Stimulated activated effector memory CD8-positive, alpha-beta T cell treated with anti-CD3 and anti-CD28 coated beads, Interleukin-12 subunit alpha, Interleukin-12 subunit beta, amount 100 ng/mL, for 72 hours (primary cell): ENCODE measurements around the gene CD200.

Experiments used
- ATAC-seq: fragments of 150-1000 bp; cut with Tn5 transposase; 2 replicates; pipeline ENCODE4 v1.10.0; 2021
- DNase-seq, 2 donors: peaks; one replicate each; pipeline ENCODE4 v3.0.0; 2021 to 2022; ENCODE audit warnings: low spot score in 2 of 2
- H3K27ac Mint-ChIP-seq: one replicate; pipeline ENCODE4 v1.8.0; 2022; ENCODE audit warnings: mild to moderate bottlenecking, mixed read lengths
- H3K36me3 Mint-ChIP-seq: one replicate; pipeline ENCODE4 v1.8.0; 2022; ENCODE audit warnings: mild to moderate bottlenecking, mixed read lengths
- H3K4me1 Mint-ChIP-seq: one replicate; pipeline ENCODE4 v1.8.0; 2022; ENCODE audit warnings: mixed read lengths
- H3K4me3 Mint-ChIP-seq: one replicate; pipeline ENCODE4 v1.8.0; 2022; ENCODE audit warnings: mild to moderate bottlenecking, mixed read lengths
- H3K9me3 Mint-ChIP-seq: one replicate; pipeline ENCODE4 v1.8.0; 2022; ENCODE audit warnings: mixed read lengths

Gene CD200

GRCh38 chr3:112333002-112333380 is at the start of gene CD200:
TSS of gene CD200 (plus strand) at chr3:112333156. CDS start at chr3:112333213, 57 bp downstream.
- Mint-ChIP-seq H3K9me3 (no peaks in the 10 kb centered on the region), H3K36me3 (no peaks in the 10 kb centered on the region), H3K27ac (peak within 1 kb of the TSS; percentile 40), H3K4me3 (peak within 1 kb of the TSS; percentile 73), H3K4me1 (peaks cover 5% of the 10 kb centered on the region)
- peak; percentile 8 to 64 for DNase-seq
- ATAC-seq: peak; percentile 85

GRCh38 chr3:112289011-112289410 is 43.9 kb upstream of the CD200 start:
- Mint-ChIP-seq H3K36me3 (no peaks in the 10 kb centered on the region), H3K9me3 (no peaks in the 10 kb centered on the region), H3K4me1 (peaks cover 6% of the 10 kb centered on the region), H3K4me3 (no peak overlapping the region), H3K27ac (no peak overlapping the region)
- DNase-seq: no peak
- no peak for ATAC-seq

GRCh38 chr3:112293368-112294321 is 39.3 kb upstream of the CD200 start, which contains the start of gene SLC9C1:
TSS of gene SLC9C1 (minus strand) at chr3:112294216. CDS start at chr3:112286791, 7,425 bp downstream.
- peak; percentile 71 for ATAC-seq
- H3K9me3 Mint-ChIP-seq: no peaks in the 10 kb centered on the region
- H3K27ac Mint-ChIP-seq: peak within 1 kb of the TSS; percentile 57
- H3K4me1 Mint-ChIP-seq: peaks cover 22% of the 10 kb centered on the region
- DNase-seq: peak in 1 of 2 donors; percentile 52
- no peak within 1 kb of the TSS for H3K4me3 Mint-ChIP-seq
- H3K36me3 Mint-ChIP-seq: no peaks in the 10 kb centered on the region

GRCh38 chr3:112297714-112298113 is 35.2 kb upstream of the CD200 start:
- Mint-ChIP-seq H3K27ac (peak overlapping the region; percentile 44), H3K4me3 (peak overlapping the region; percentile 49), H3K9me3 (no peaks in the 10 kb centered on the region), H3K36me3 (no peaks in the 10 kb centered on the region), H3K4me1 (peaks cover 22% of the 10 kb centered on the region)
- no peak for DNase-seq
- ATAC-seq: no peak

- DNase-seq (no peak), ATAC-seq (no peak)
- Mint-ChIP-seq H3K27ac (no peak overlapping the region), H3K4me1 (peaks cover 17% of the 10 kb centered on the region), H3K4me3 (no peak overlapping the region), H3K9me3 (no peaks in the 10 kb centered on the region), H3K36me3 (no peaks in the 10 kb centered on the region)
These were observed 34.2 kb upstream of the CD200 start for GRCh38 chr3:112298781-112299180.

GRCh38 chr3:112302150-112302830 is 30.7 kb upstream of the CD200 start:
- H3K4me1 Mint-ChIP-seq: peaks cover 9% of the 10 kb centered on the region
- H3K9me3 Mint-ChIP-seq: no peaks in the 10 kb centered on the region
- H3K36me3 Mint-ChIP-seq: no peaks in the 10 kb centered on the region
- H3K4me3 Mint-ChIP-seq: no peak overlapping the region
- no peak overlapping the region for H3K27ac Mint-ChIP-seq
- ATAC-seq (no peak), DNase-seq (no peak)

GRCh38 chr3:112302881-112303763 is 29.8 kb upstream of the CD200 start:
- no peak overlapping the region for H3K27ac Mint-ChIP-seq
- DNase-seq (no peak), ATAC-seq (peak; percentile 60)
- no peaks in the 10 kb centered on the region for H3K36me3 Mint-ChIP-seq
- no peak overlapping the region for H3K4me3 Mint-ChIP-seq
- peaks cover under 1% of the 10 kb centered on the region for H3K4me1 Mint-ChIP-seq
- no peaks in the 10 kb centered on the region for H3K9me3 Mint-ChIP-seq

- Mint-ChIP-seq H3K4me1 (no peaks in the 10 kb centered on the region), H3K27ac (no peak overlapping the region), H3K9me3 (no peaks in the 10 kb centered on the region), H3K4me3 (no peak overlapping the region), H3K36me3 (no peaks in the 10 kb centered on the region)
- ATAC-seq: peak; percentile 37
- no peak for DNase-seq
These were observed 29.1 kb upstream of the CD200 start for GRCh38 chr3:112303764-112304325.

- Mint-ChIP-seq H3K9me3 (no peaks in the 10 kb centered on the region), H3K4me1 (no peaks in the 10 kb centered on the region), H3K36me3 (no peaks in the 10 kb centered on the region), H3K4me3 (no peak overlapping the region), H3K27ac (no peak overlapping the region)
- DNase-seq (no peak), ATAC-seq (no peak)
These were observed 28.3 kb upstream of the CD200 start for GRCh38 chr3:112304611-112305010.

GRCh38 chr3:112306825-112307224 is 26.1 kb upstream of the CD200 start:
- H3K27ac Mint-ChIP-seq: no peak overlapping the region
- H3K4me1 Mint-ChIP-seq: no peaks in the 10 kb centered on the region
- ATAC-seq (no peak), DNase-seq (no peak)
- H3K4me3 Mint-ChIP-seq: no peak overlapping the region
- H3K36me3 Mint-ChIP-seq: no peaks in the 10 kb centered on the region
- no peaks in the 10 kb centered on the region for H3K9me3 Mint-ChIP-seq

GRCh38 chr3:112307557-112307956 is 25.4 kb upstream of the CD200 start:
- Mint-ChIP-seq H3K4me1 (no peaks in the 10 kb centered on the region), H3K4me3 (no peak overlapping the region), H3K36me3 (no peaks in the 10 kb centered on the region), H3K27ac (no peak overlapping the region), H3K9me3 (no peaks in the 10 kb centered on the region)
- no peak for ATAC-seq
- DNase-seq: no peak

GRCh38 chr3:112308151-112308911 is 24.6 kb upstream of the CD200 start:
- no peak for ATAC-seq
- no peak for DNase-seq
- H3K4me3 Mint-ChIP-seq: no peak overlapping the region
- no peak overlapping the region for H3K27ac Mint-ChIP-seq
- H3K4me1 Mint-ChIP-seq: no peaks in the 10 kb centered on the region
- no peaks in the 10 kb centered on the region for H3K9me3 Mint-ChIP-seq
- H3K36me3 Mint-ChIP-seq: no peaks in the 10 kb centered on the region

- ATAC-seq: no peak
- Mint-ChIP-seq H3K4me1 (no peaks in the 10 kb centered on the region), H3K27ac (no peak overlapping the region), H3K4me3 (no peak overlapping the region), H3K36me3 (no peaks in the 10 kb centered on the region), H3K9me3 (no peaks in the 10 kb centered on the region)
- DNase-seq: no peak
These were observed 18.3 kb upstream of the CD200 start for GRCh38 chr3:112314649-112315048.

GRCh38 chr3:112315791-112316190 is 17.2 kb upstream of the CD200 start:
- H3K4me3 Mint-ChIP-seq: no peak overlapping the region
- H3K9me3 Mint-ChIP-seq: no peaks in the 10 kb centered on the region
- H3K27ac Mint-ChIP-seq: no peak overlapping the region
- no peaks in the 10 kb centered on the region for H3K36me3 Mint-ChIP-seq
- DNase-seq: no peak
- no peak for ATAC-seq
- H3K4me1 Mint-ChIP-seq: no peaks in the 10 kb centered on the region
